Esophagus (tissue), 2 donors: ENCODE results near the gene NBAS. TPM values are rescaled to one million over a fixed set of nuclear protein-coding genes. Genes with fewer than 3 reads are reported as not detected.

Source experiments
- H3K27ac ChIP-seq, 2 donors: one replicate each; pipeline ENCODE4 v1.5.1; 2013; ENCODE audit warnings: low read depth in 2 of 2, mild to moderate bottlenecking in 2 of 2, inconsistent platforms in 1 of 2, low read length in 1 of 2, moderate library complexity in 1 of 2
- H3K27me3 ChIP-seq, 2 donors: one replicate each; pipeline ENCODE4 v1.6.1; 2013; ENCODE audit warnings: low read length in 2 of 2, control low read depth in 1 of 2, mild to moderate bottlenecking in 1 of 2; ENCODE audit not compliant: insufficient read depth in 2 of 2, control insufficient read depth in 1 of 2
- H3K36me3 ChIP-seq, 2 donors: one replicate each; pipeline ENCODE4 v1.6.1; 2013; ENCODE audit warnings: low read length in 1 of 2; ENCODE audit not compliant: control insufficient read depth in 2 of 2, insufficient read depth in 2 of 2
- H3K4me1 ChIP-seq, 2 donors: one replicate each; pipeline ENCODE4 v1.6.1; 2013; ENCODE audit warnings: low read length in 1 of 2; ENCODE audit not compliant: control insufficient read depth in 2 of 2, insufficient read depth in 2 of 2
- H3K4me3 ChIP-seq, 2 donors: one replicate each; pipeline ENCODE4 v1.5.1; 2013; ENCODE audit warnings: low read length in 2 of 2, mild to moderate bottlenecking in 2 of 2, low read depth in 1 of 2, moderate library complexity in 1 of 2
- H3K9me3 ChIP-seq, 2 donors: one replicate each; pipeline ENCODE4 v1.6.1; 2013; ENCODE audit warnings: mild to moderate bottlenecking in 2 of 2, low read depth in 1 of 2, low read length in 1 of 2, moderate library complexity in 1 of 2; ENCODE audit not compliant: control insufficient read depth in 2 of 2, insufficient read depth in 1 of 2
- WGBS, 2 donors: extraction: QIAGEN DNeasy Blood & Tissue Kit; methylation state at CpG; one replicate each; pipeline ENCODE4 v1.1.7; 2013; 5-methylcytosine and 5-hydroxymethylcytosine counted together
- polyA plus RNA-seq, 2 donors: library from polyadenylated mRNA; stranded (reverse); fragments of 200-250 nt; gene quantifications; one replicate each; pipeline ENCODE4 v1.2.3, GENCODE V29; 2013
- donor health status: healthy with polysubstance abuse.
- donor health status: Bipolar disorder and iron deficiency.

NBAS gene
- polyA plus RNA-seq, 2 donors: 13.8 to 15.0 TPM

DNA sequence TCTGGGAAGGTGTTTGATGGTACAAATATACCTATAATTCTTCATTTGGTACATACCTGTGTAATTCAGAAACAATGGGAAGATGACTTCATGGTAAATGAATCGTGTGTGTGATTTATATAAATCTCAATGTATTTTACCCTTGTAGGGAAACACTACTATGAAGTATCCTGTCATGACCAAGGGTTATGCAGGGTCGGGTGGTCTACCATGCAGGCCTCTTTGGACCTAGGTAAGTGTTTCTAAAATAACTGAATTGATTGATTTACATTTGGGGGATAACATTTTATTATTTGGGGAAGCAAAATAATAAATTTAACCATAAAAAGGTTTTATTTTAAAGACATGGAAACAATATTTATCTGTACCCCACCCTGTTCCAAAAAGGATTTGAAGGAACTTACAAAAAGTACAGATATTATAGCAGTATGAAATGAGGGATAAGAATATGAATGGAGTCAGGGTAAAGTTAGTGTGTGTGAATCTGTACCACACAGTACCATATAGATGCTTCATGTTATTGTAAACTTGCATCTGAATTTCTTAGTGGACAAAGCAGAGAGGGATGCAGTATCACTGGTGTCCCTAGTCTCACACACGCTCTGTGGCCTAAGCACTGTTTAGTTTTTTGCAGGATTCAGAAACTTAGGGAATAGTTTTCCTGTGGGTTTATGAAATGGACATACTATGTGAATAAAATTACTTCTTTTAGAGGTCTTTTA is 42.1 kb upstream of the NBAS start:
- Histone ChIP-seq H3K36me3 (peaks cover 9 to 16% of the 10 kb centered on the region in 2 donors), H3K4me1 (no peaks in the 10 kb centered on the region), H3K9me3 (no peaks in the 10 kb centered on the region), H3K27me3 (no peaks in the 10 kb centered on the region), H3K4me3 (no peak overlapping the region), H3K27ac (no peak overlapping the region)
- WGBS, 2 donors: 90 to 92% methylated on average over 3 of the region's 3 CpGs

GRCh38 chr2:15602393-15602792 is 41.3 kb upstream of the NBAS start:
- H3K4me3 ChIP-seq: no peak overlapping the region
- WGBS, 2 donors: 91 to 95% methylated on average over 8 of the region's 8 CpGs
- no peaks in the 10 kb centered on the region for H3K27me3 ChIP-seq

GRCh38 chr2:15601681-15602080 is 40.5 kb upstream of the NBAS start:
- Histone ChIP-seq H3K4me3 (no peak overlapping the region), H3K4me1 (no peaks in the 10 kb centered on the region), H3K9me3 (no peaks in the 10 kb centered on the region), H3K36me3 (peaks cover 6 to 14% of the 10 kb centered on the region in 2 donors), H3K27me3 (no peaks in the 10 kb centered on the region), H3K27ac (no peak overlapping the region)
- 95 to 96% methylated on average over 1 of the region's 1 CpG for WGBS, 2 donors

More at GRCh38 chr2:15602393-15602792, 41.3 kb upstream of the NBAS start:
- Histone ChIP-seq H3K9me3 (no peaks in the 10 kb centered on the region), H3K36me3 (peaks cover 6 to 14% of the 10 kb centered on the region in 2 donors), H3K4me1 (no peaks in the 10 kb centered on the region), H3K27ac (no peak overlapping the region)

- 95 to 96% methylated on average over 1 of the region's 1 CpG for WGBS, 2 donors
- Histone ChIP-seq H3K27ac (no peak overlapping the region), H3K36me3 (peaks cover 10 to 14% of the 10 kb centered on the region in 2 donors)
Observed at GRCh38 chr2:15599994-15600393, 38.9 kb upstream of the NBAS start.

GRCh38 chr2:15596968-15597367 is 35.8 kb upstream of the NBAS start:
- Histone ChIP-seq H3K36me3 (peaks cover 5 to 9% of the 10 kb centered on the region in 2 donors), H3K27me3 (no peaks in the 10 kb centered on the region), H3K4me1 (no peaks in the 10 kb centered on the region), H3K4me3 (no peak overlapping the region), H3K27ac (no peak overlapping the region), H3K9me3 (no peaks in the 10 kb centered on the region)
- 88 to 89% methylated on average over 4 of the region's 4 CpGs for WGBS, 2 donors

More at GRCh38 chr2:15599994-15600393, 38.9 kb upstream of the NBAS start:
- Histone ChIP-seq H3K9me3 (no peaks in the 10 kb centered on the region), H3K27me3 (no peaks in the 10 kb centered on the region), H3K4me1 (no peaks in the 10 kb centered on the region), H3K4me3 (no peak overlapping the region)

- 93% methylated on average over 2 of the region's 2 CpGs for WGBS, 2 donors
- peaks cover 0 to 2% of the 10 kb centered on the region in 2 donors for H3K4me1 ChIP-seq
- H3K9me3 ChIP-seq: no peaks in the 10 kb centered on the region
- no peak overlapping the region for H3K27ac ChIP-seq
- H3K4me3 ChIP-seq: no peak overlapping the region
- no peaks in the 10 kb centered on the region for H3K27me3 ChIP-seq
- H3K36me3 ChIP-seq: peaks cover 5 to 8% of the 10 kb centered on the region in 2 donors
Observed at GRCh38 chr2:15596350-15596749, 35.2 kb upstream of the NBAS start.

DNA sequence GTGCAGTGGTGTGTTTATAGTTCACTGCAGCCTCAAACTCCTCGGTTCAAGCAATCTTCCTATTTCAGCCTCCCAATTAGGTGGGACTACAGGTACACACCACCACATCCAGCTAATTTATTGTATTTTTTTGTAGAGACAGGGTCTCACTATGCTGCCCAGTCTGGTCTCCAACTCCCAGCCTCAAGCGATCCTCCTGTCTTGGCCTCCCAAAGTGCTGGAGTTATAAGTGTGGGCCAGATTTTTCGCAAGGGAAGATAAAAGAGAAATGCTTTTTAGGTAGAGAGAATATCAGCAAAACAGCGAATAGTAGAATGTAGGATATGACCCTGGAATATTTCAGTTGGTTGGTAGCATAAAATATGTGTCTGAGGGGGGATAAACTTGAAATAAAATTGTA is 34.8 kb upstream of the NBAS start:
- H3K4me1 ChIP-seq: peaks cover 0 to 3% of the 10 kb centered on the region in 2 donors
- H3K4me3 ChIP-seq: no peak overlapping the region
- 94 to 97% methylated on average over 4 of the region's 4 CpGs for WGBS, 2 donors
- peaks cover 4 to 5% of the 10 kb centered on the region in 2 donors for H3K36me3 ChIP-seq
- no peaks in the 10 kb centered on the region for H3K9me3 ChIP-seq
- H3K27me3 ChIP-seq: no peaks in the 10 kb centered on the region
- H3K27ac ChIP-seq: no peak overlapping the region

DNA sequence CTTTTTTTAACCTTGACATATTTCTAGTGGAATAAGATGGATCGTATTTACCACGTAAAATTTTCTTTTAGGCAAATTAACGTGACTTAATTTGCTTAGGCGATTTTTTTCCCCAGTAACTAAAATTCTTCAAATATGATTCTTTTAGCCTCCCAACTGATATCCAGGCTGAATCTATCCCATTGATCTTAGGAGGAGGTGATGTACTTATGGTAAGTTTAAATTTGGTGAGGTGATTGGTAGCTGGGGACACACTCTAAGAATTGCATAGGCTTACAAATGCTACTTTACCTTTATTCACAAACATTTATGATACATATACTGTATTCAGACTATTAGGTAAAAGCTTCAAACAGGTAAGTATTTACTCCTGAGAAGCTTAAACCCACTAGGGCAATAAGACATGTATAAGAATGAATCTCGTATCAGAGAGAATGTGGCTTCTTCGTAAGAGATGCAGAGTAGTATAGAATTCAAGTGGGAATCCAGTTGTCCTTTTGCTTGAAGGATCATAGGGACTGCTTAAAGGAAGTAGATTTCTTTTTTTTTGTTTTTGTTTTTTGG is 34.3 kb upstream of the NBAS start:
- Histone ChIP-seq H3K27me3 (no peaks in the 10 kb centered on the region), H3K4me3 (no peak overlapping the region), H3K4me1 (peaks cover 0 to 3% of the 10 kb centered on the region in 2 donors), H3K27ac (no peak overlapping the region), H3K36me3 (peaks cover 4 to 5% of the 10 kb centered on the region in 2 donors), H3K9me3 (no peaks in the 10 kb centered on the region)
- 97% methylated on average over 6 of the region's 6 CpGs for WGBS, 2 donors

GRCh38 chr2:15594291-15595256 is 33.4 kb upstream of the NBAS start:
- no peak overlapping the region for H3K27ac ChIP-seq
- H3K4me3 ChIP-seq: no peak overlapping the region
- no peaks in the 10 kb centered on the region for H3K27me3 ChIP-seq
- no peaks in the 10 kb centered on the region for H3K9me3 ChIP-seq
- H3K4me1 ChIP-seq: peaks cover 0 to 3% of the 10 kb centered on the region in 2 donors
- peaks cover 0 to 4% of the 10 kb centered on the region in 2 donors for H3K36me3 ChIP-seq
- 66 to 68% methylated on average over 5 of the region's 5 CpGs for WGBS, 2 donors
